Ovary (tissue), 9 donors: ENCODE measurements around the gene TIFAB. TPM values are rescaled to one million over a fixed set of nuclear protein-coding genes. Genes with fewer than 3 reads are reported as not detected.

Experiments
- DNase-seq, 5 donors: peaks; one replicate each; pipeline ENCODE4 v3.0.0-alpha.2; 2019 to 2020
- H3K27ac ChIP-seq, 2 donors: fragments of 200-600 bp; one replicate each; pipeline versions ENCODE4 v1.5.1 to v1.8.0; 2019 to 2022
- H3K27me3 ChIP-seq: fragments of 200-600 bp; one replicate; pipeline ENCODE4 v1.8.0; 2022
- H3K36me3 ChIP-seq: fragments of 200-600 bp; sonication (generic); one replicate; pipeline ENCODE4 v1.5.1; 2019
- H3K4me1 ChIP-seq: one replicate; pipeline ENCODE4 v1.8.1; 2013; ENCODE audit warnings: mild to moderate bottlenecking, moderate library complexity; ENCODE audit not compliant: insufficient read depth
- H3K4me3 ChIP-seq: fragments of 200-600 bp; sonication (generic); one replicate; pipeline ENCODE4 v1.5.1; 2017
- H3K9me3 ChIP-seq, 2 donors: fragments of 200-600 bp in 1 of 2; sonication (generic) in 1 of 2; one replicate each; pipeline versions ENCODE4 v1.5.1 to v1.8.1; 2013 to 2019; ENCODE audit warnings: mild to moderate bottlenecking in 1 of 2, moderate library complexity in 1 of 2
- EP300 ChIP-seq: sonication (generic); formaldehyde crosslinking; IDR thresholded peaks from one replicate; pipeline ENCODE4 v1.6.1; 2017; ENCODE audit warnings: antibody characterized with exemption
- POLR2A ChIP-seq: fragments of 450-650 bp; IDR thresholded peaks from one replicate; pipeline ENCODE4 v1.6.1; 2017; ENCODE audit warnings: antibody characterized with exemption, mild to moderate bottlenecking, moderate library complexity
- WGBS, 3 donors: extraction: QIAGEN DNeasy Blood & Tissue Kit in 1 of 3; methylation state at CpG; one replicate each; pipeline versions ENCODE4 v1.1.5 to v1.1.7; 2013 to 2017; 5-methylcytosine and 5-hydroxymethylcytosine counted together
- intact Hi-C, 4 donors: fragments of 100-400 bp; cut with DNase I; formaldehyde crosslinking; loops; one replicate each; pipeline versions ENCODE4 v1.11.0 to v1.15.1; 2022 to 2023
- polyA plus RNA-seq, 2 donors: library from polyadenylated mRNA; stranded (reverse); fragments of 200-250 nt in 1 of 2; fragments of 350-450 nt in 1 of 2; fragmentation: Illumina TruSeq in 1 of 2; extraction: RNeasy Lipid Tissue Mini Kit (QIAGEN cat#74804) in 1 of 2; gene quantifications; one replicate each; pipeline ENCODE4 v1.2.3, GENCODE V29; 2013 to 2014
- total RNA-seq, 7 donors: library from RNA; depleted of rRNA in 2 of 7; stranded (reverse); fragments of >200 nt in 2 of 7; fragmentation: NEBNext Ultra II Directional in 3 of 7; extraction: Animal tissue kit (Norgen Biotek cat#: 25700) in 3 of 7; gene quantifications; one replicate each; pipeline versions ENCODE4 v1.1.0 to v1.2.4, GENCODE V29; 2016 to 2023
- TF ChIP-seq, protein P1 (sequence below), 3 donors: fragments of 450-650 bp in 2 of 3; fragments of 200-600 bp in 1 of 3; IDR thresholded peaks; one replicate each; pipeline versions ENCODE4 v1.5.1 to v1.8.0; 2016 to 2022; ENCODE audit warnings: antibody characterized with exemption in 3 of 3, mild to moderate bottlenecking in 1 of 3
- donor health status: DM: no; HTN: no; CAD: no; lungs with moderate emphysema.
- donor health status: DM: no; HTN: no; CAD: no.
- donor health status: Bipolar disorder and iron deficiency.
- donor health status: DM: yes; HTN: yes; CAD: no.
- donor health status: DM: no; HTN: no; CAD: no.
- donor health status: DM: yes; HTN: yes; CAD: no.

Gene TIFAB
- total and polyA plus RNA-seq, 9 donors = 0.05 to 0.33 (median 0.08) TPM; not detected in 6

DNA sequence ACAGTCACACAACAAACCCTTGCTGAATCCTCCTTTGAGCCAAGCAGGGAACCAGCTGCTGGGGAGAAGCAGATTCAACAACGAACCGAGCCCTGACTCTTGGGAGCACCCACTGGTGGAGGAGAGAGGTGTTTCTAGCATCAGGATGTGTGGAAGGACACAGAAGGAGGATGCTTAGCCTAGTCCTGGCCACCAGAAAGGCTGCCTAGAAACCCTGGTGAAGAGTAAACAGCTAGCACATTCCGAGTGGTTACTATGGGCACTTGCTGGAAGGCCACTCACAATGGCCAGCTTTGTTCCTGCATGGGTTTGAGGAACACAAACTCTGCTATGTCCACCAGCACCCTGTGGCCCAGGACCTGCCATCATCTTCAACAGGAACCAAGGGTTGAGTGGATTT is 1.8 kb downstream of the TIFAB start:
- intact Hi-C loops = no loop called here
- H3K27ac ChIP-seq = no peak overlapping the region
- H3K27me3 ChIP-seq = no peaks in the 10 kb centered on the region
- no peak overlapping the region for H3K4me3 ChIP-seq
- WGBS, 3 donors = 69 to 82% (median 81%) methylated on average over 3 of the region's 3 CpGs
- no peak for DNase-seq
- H3K36me3 ChIP-seq = no peaks in the 10 kb centered on the region
- TF ChIP-seq, protein P1, sequence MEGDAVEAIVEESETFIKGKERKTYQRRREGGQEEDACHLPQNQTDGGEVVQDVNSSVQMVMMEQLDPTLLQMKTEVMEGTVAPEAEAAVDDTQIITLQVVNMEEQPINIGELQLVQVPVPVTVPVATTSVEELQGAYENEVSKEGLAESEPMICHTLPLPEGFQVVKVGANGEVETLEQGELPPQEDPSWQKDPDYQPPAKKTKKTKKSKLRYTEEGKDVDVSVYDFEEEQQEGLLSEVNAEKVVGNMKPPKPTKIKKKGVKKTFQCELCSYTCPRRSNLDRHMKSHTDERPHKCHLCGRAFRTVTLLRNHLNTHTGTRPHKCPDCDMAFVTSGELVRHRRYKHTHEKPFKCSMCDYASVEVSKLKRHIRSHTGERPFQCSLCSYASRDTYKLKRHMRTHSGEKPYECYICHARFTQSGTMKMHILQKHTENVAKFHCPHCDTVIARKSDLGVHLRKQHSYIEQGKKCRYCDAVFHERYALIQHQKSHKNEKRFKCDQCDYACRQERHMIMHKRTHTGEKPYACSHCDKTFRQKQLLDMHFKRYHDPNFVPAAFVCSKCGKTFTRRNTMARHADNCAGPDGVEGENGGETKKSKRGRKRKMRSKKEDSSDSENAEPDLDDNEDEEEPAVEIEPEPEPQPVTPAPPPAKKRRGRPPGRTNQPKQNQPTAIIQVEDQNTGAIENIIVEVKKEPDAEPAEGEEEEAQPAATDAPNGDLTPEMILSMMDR (IDR thresholded peaks at IDR 0.05) = no peak
- no peak for TF ChIP-seq POLR2A
- no peak for TF ChIP-seq EP300
- H3K4me1 ChIP-seq = no peaks in the 10 kb centered on the region
- no peaks in the 10 kb centered on the region for H3K9me3 ChIP-seq

DNA sequence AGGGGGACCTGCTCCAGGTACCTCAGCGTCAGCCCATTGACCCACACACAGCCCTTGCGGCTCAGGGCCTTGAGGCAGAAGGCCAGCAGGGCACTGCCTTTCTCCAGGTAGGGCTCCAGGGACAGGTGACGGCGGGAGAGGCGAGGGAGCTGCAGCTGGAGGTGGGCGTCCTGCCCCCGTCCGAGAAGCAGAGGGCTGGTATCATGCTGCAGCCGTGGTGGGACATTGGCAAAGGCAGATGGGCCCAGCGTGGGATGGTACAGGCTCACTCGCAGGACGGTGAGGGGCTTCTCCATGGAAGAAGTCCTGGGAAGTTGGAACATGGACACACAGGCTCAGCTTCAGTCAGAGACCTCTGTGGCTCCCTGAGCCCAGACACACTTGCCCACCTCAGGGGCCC is 2.5 kb downstream of the TIFAB start:
- DNase-seq = no peak
- H3K27me3 ChIP-seq = no peaks in the 10 kb centered on the region
- TF ChIP-seq POLR2A (no peak), EP300 (no peak)
- TF ChIP-seq, protein P1 (IDR thresholded peaks at IDR 0.05) = no peak
- H3K36me3 ChIP-seq = no peaks in the 10 kb centered on the region
- H3K4me1 ChIP-seq = no peaks in the 10 kb centered on the region
- H3K9me3 ChIP-seq = no peaks in the 10 kb centered on the region
- intact Hi-C loops = no loop called here
- H3K27ac ChIP-seq = no peak overlapping the region
- WGBS, 3 donors = 87 to 91% (median 90%) methylated on average over 12 of the region's 12 CpGs
- H3K4me3 ChIP-seq = no peak overlapping the region

DNA sequence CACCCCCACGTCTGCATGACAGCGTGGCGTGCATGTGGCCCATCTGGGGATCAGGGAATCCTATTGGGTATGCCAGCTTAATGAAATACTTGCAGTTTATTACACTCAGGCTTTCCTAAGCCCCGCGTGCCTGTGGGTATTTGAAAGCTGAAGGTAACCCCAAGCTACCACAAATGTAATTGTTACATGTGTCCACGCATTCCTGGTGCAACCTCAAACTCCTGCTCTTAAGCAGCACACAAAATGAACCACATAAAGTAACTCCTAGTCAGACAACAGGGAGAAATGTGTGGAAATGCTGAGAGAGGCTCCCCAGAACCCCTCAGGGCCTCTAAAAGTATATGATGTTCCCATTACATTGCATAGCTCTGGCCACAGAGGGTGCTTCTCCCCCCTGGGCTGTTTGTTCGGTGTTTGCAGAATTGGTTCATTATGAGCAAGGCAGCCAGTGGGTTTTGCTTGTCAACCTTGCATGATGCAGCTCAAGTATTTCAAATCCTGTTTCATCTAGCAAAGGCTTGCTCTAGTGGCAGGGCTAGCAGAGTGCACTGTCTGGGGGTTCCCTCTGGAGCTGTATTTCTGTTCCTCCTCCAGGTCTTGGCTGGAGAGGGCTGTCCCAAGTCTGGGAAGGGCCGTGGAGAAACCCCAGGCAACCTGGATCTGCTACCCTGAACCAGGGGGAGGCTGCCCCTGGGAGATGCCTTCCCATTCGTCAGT is 3.2 kb downstream of the TIFAB start:
- intact Hi-C loops = no loop called here
- H3K9me3 ChIP-seq = no peaks in the 10 kb centered on the region
- H3K36me3 ChIP-seq = no peaks in the 10 kb centered on the region
- H3K27me3 ChIP-seq = no peaks in the 10 kb centered on the region
- H3K27ac ChIP-seq = no peak overlapping the region
- WGBS, 3 donors = 74 to 80% (median 80%) methylated on average over 9 of the region's 9 CpGs
- TF ChIP-seq EP300 (no peak), POLR2A (no peak)
- TF ChIP-seq, protein P1 (IDR thresholded peaks at IDR 0.05) = no peak
- no peaks in the 10 kb centered on the region for H3K4me1 ChIP-seq
- H3K4me3 ChIP-seq = no peak overlapping the region
- DNase-seq = no peak

DNA sequence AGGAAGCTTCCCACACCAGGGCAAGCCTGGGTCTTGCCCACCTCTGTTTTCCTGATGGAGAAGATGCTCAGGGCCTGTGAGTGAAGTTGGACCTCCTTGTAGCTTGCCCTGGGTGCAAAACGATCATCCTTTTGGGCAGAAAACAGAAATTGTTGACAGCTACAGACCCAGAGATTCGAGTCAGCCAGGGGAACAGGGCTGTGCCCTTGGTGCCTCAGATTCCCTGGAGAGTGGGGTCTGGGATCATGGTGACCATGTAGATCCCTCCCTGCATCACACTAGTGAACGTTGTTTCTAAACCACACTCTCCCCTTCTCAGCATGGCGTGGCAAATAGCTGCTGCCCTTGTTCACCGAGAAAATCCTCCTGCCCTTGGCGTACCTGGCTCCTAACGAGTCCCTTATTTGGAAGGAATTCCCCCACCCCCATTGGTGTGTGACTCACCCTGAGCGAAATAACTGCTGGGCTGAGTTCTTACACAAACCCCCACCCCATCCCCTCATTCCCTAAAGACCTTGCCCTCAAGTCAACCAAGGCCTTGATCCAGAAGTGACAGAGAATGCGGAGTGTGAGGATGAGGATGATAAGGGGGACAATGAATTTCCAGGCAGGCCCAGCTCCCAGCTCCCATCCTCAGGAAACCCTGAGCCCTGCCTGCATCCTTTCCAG is 3.9 kb downstream of the TIFAB start:
- Histone ChIP-seq H3K36me3 (no peaks in the 10 kb centered on the region), H3K27me3 (no peaks in the 10 kb centered on the region), H3K27ac (no peak overlapping the region), H3K4me3 (no peak overlapping the region), H3K4me1 (no peaks in the 10 kb centered on the region), H3K9me3 (no peaks in the 10 kb centered on the region)
- TF ChIP-seq, protein P1 (IDR thresholded peaks at IDR 0.05) = no peak
- TF ChIP-seq EP300 = no peak
- TF ChIP-seq POLR2A = no peak
- intact Hi-C loops = no loop called here
- no peak for DNase-seq
- WGBS, 3 donors = 73 to 79% (median 77%) methylated on average over 9 of the region's 9 CpGs
